Gastrocnemius medialis (tissue), 4 donors: ENCODE measurements around the gene GSAP. TPM values are rescaled to one million over a fixed set of nuclear protein-coding genes. Genes with fewer than 3 reads are reported as not detected.

Source experiments
- ATAC-seq, 2 donors: fragments of 150-250 bp; one replicate each; pipeline ENCODE4 v1.9.1; 2016
- DNase-seq, 2 donors: peaks; one replicate each; pipeline ENCODE4 v3.0.0-alpha.2; 2019
- H3K27ac ChIP-seq, 4 donors: fragments of 200-600 bp; sonication (generic); 1 replicate in 1 of 4; 2 replicates in 3 of 4; pipeline ENCODE4 v1.5.1; 2016 to 2018; ENCODE audit warnings: mild to moderate bottlenecking in 2 of 4, moderate library complexity in 1 of 4
- H3K27me3 ChIP-seq, 3 donors: fragments of 200-600 bp; sonication (generic) in 2 of 3; 1 replicate in 1 of 3; 2 replicates in 2 of 3; pipeline versions ENCODE4 v1.5.1 to v1.6.0; 2016 to 2019; ENCODE audit warnings: mild to moderate bottlenecking in 1 of 3, moderate library complexity in 1 of 3
- H3K36me3 ChIP-seq, 2 donors: fragments of 200-600 bp; sonication (generic) in 1 of 2; one replicate each; pipeline ENCODE4 v1.5.1; 2017 to 2018
- H3K4me1 ChIP-seq, 2 donors: fragments of 200-600 bp; sonication (generic) in 1 of 2; one replicate each; pipeline ENCODE4 v1.5.1; 2016 to 2017; ENCODE audit warnings: mild to moderate bottlenecking in 2 of 2
- H3K4me3 ChIP-seq, 4 donors: fragments of 200-600 bp; sonication (generic) in 3 of 4; 1 replicate in 1 of 4; 2 replicates in 3 of 4; pipeline ENCODE4 v1.5.1; 2016 to 2019; ENCODE audit warnings: mild to moderate bottlenecking in 2 of 4
- H3K9me3 ChIP-seq, 3 donors: fragments of 200-600 bp; sonication (generic) in 2 of 3; 1 replicate in 1 of 3; 2 replicates in 2 of 3; pipeline ENCODE4 v1.5.1; 2016 to 2019
- POLR2A ChIP-seq, 2 donors: fragments of 450-650 bp; IDR thresholded peaks; one replicate each; pipeline ENCODE4 v1.6.1; 2017; ENCODE audit warnings: antibody characterized with exemption in 2 of 2, mild to moderate bottlenecking in 2 of 2, moderate library complexity in 2 of 2
- in situ Hi-C, 4 donors: fragments of 200-750 bp; cut with MboI; loops; one replicate each; pipeline versions ENCODE4 v1.15.0 to v1.8.0; 2017; ENCODE audit warnings: low sequenced_read_pairs in 4 of 4
- intact Hi-C: fragments of 100-400 bp; cut with DNase I; formaldehyde crosslinking; loops from one replicate; pipeline ENCODE4 v1.15.1; 2023; ENCODE audit warnings: low total_unique reads
- total RNA-seq, 4 donors: library from RNA; depleted of rRNA; stranded (reverse); fragments of >200 nt; gene quantifications; one replicate each; pipeline versions ENCODE4 v1.1.0 to v1.2.3, GENCODE V29; 2016
- TF ChIP-seq, protein P1 (sequence below), 5 experiments: fragments of 450-650 bp in 3 of 5; fragments of 200-600 bp in 2 of 5; sonication (generic) in 2 of 5; IDR thresholded peaks in 4 of 5; conservative IDR thresholded peaks in 1 of 5; 1 replicate in 4 of 5; 2 replicates in 1 of 5; pipeline ENCODE4 v1.5.1; 2016 to 2019; ENCODE audit warnings: antibody characterized with exemption in 5 of 5, mild to moderate bottlenecking in 3 of 5, moderate library complexity in 3 of 5

Gene GSAP
- total RNA-seq, 4 donors from 2014 or later = 1.2 to 8.3 (median 2.5) TPM

DNA sequence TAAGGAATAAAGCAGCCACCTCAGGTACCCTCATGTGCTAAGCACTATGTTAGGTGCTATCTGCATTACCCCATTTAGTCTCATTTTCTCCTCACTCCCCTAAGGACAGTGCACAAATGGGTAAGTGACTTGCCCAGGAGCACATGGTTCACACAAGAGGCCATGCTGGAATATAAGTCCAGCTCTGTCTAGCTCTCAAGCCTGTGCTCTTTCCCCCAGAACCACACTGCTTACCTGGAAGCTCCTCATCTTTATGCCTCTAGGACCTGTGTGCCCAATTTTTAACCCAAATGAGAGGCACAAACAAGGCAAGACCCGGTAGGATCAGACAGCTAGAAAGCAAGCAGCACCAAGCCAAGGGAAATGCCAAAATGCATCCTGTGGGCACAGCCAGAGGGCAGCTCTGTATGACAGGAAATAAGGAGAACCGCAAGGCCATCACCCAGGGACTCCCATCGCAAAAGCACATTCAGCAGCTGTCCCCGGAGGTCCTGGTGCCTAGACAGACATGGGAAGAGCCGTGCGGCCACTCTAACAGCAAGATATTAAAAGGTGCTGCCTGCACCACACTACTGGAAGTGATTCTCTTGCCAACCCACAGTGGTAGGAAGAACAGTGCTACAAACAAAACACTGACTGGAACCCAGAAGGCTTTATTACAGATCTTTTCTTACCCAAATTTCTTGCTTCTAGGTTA, 88.1 kb downstream of the GSAP start:
- H3K27me3 ChIP-seq = no peaks in the 10 kb centered on the region
- H3K36me3 ChIP-seq = no peaks in the 10 kb centered on the region
- ATAC-seq = peak in 1 of 2 donors; percentile 3
- intact Hi-C loops (no loop called here), in situ Hi-C loops (loop anchor here in 2 of 4 donors (25.0 kb wide), 2 partner anchors 191 to 216 kb away; partner anchors contain the start of gene CCDC146 (in 1 of the 2))
- DNase-seq = no peak
- H3K9me3 ChIP-seq = no peaks in the 10 kb centered on the region
- H3K4me3 ChIP-seq = no peak overlapping the region
- H3K27ac ChIP-seq = peak overlapping the region; percentile 27 to 75 (median 44)
- TF ChIP-seq, protein P1, sequence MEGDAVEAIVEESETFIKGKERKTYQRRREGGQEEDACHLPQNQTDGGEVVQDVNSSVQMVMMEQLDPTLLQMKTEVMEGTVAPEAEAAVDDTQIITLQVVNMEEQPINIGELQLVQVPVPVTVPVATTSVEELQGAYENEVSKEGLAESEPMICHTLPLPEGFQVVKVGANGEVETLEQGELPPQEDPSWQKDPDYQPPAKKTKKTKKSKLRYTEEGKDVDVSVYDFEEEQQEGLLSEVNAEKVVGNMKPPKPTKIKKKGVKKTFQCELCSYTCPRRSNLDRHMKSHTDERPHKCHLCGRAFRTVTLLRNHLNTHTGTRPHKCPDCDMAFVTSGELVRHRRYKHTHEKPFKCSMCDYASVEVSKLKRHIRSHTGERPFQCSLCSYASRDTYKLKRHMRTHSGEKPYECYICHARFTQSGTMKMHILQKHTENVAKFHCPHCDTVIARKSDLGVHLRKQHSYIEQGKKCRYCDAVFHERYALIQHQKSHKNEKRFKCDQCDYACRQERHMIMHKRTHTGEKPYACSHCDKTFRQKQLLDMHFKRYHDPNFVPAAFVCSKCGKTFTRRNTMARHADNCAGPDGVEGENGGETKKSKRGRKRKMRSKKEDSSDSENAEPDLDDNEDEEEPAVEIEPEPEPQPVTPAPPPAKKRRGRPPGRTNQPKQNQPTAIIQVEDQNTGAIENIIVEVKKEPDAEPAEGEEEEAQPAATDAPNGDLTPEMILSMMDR (IDR thresholded peaks at IDR 0.05 in 4 of 5, conservative IDR thresholded peaks at IDR 0.05 in 1 of 5) = no peak
- H3K4me1 ChIP-seq = peaks cover 13 to 28% of the 10 kb centered on the region in 2 donors

DNA sequence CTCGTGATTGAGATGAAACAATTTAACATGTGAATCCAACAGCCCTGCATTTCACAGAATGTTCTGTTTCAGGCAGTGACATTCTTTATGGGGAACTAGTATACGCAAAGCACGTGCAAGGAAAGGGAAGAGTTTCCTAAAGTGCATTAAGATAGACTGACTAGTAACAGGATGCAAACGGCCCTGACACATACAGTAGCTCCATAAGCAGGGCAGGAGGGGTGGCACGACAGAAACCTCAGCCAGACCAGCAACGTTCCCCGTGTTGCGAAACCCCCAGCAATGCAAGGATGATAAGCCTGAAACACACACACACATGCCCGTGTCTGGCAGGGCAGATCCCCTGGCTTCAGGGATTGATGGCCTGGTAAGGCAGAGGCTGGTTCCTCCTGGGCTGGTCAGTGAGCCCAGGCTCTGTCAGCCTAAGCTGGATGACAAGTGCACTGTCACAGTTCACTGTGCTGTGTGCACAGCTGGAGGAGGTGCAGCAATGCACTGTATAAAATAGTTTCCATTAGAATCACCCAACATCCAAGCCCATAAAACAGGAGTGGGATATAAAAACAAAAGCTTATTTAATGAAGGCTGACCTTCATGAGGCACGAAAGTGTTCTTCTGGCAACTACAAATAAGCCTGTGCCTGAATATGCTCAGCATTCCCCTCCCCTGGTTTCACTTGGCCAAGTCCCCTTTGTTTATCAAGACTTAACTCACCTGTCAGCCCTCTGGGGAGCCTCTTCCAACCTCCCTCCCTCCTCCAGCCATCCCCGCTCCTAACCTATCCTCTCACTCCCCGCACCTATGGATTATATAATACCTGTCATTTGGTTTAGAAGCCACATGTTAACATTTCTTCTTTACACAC, 88.8 kb downstream of the GSAP start:
- intact Hi-C loops = no loop called here

DNA sequence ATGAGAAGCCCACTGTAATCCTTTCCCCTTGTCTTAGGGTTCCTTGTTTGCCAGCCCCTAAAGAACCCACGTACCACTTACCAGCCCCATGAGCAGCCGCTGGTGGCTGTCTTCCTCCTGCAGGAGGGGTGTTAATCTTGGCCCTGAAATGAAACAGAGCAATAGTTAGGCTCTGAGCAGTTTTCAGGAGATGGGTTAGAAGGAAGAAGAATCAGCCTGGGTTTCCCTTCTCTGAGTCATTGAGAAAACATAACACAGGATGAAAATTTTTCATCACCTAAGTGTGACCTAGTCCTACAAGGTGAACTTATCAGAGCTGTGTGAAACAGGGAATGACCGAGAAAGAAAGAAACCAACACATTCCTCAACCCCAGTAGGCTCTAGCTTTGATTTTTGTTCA, 90.0 kb downstream of the GSAP start:
- no peak for TF ChIP-seq POLR2A (IDR thresholded peaks at IDR 0.05)
- TF ChIP-seq, protein P1 (IDR thresholded peaks at IDR 0.05 in 4 of 5, conservative IDR thresholded peaks at IDR 0.05 in 1 of 5) = no peak
- in situ Hi-C loops = loop anchor here in 2 of 4 donors (25.0 kb wide), 2 partner anchors 189 to 214 kb away; partner anchors contain the start of gene CCDC146 (in 1 of the 2)
- no peaks in the 10 kb centered on the region for H3K27me3 ChIP-seq
- H3K9me3 ChIP-seq = no peaks in the 10 kb centered on the region
- intact Hi-C loops = no loop called here
- no peak overlapping the region for H3K27ac ChIP-seq
- DNase-seq (no peak), ATAC-seq (no peak)
- H3K4me3 ChIP-seq = no peak overlapping the region
- peaks cover 13 to 23% of the 10 kb centered on the region in 2 donors for H3K4me1 ChIP-seq
- no peaks in the 10 kb centered on the region for H3K36me3 ChIP-seq

More for the DNA sequence above, 88.8 kb downstream of the GSAP start:
- no peaks in the 10 kb centered on the region for H3K9me3 ChIP-seq
- H3K4me3 ChIP-seq = no peak overlapping the region
- no peak for ATAC-seq
- no peak for TF ChIP-seq POLR2A (IDR thresholded peaks at IDR 0.05)
- TF ChIP-seq, protein P1 (IDR thresholded peaks at IDR 0.05 in 4 of 5, conservative IDR thresholded peaks at IDR 0.05 in 1 of 5) = no peak
- peak; percentile 28 to 34 for DNase-seq
- H3K27me3 ChIP-seq = no peaks in the 10 kb centered on the region
- H3K4me1 ChIP-seq = peaks cover 13 to 28% of the 10 kb centered on the region in 2 donors
- in situ Hi-C loops = loop anchor here in 2 of 4 donors (25.0 kb wide), 2 partner anchors 190 to 215 kb away; partner anchors contain the start of gene CCDC146 (in 1 of the 2)
- no peaks in the 10 kb centered on the region for H3K36me3 ChIP-seq
- peak overlapping the region in 1 of 4 donors; percentile 36 for H3K27ac ChIP-seq

DNA sequence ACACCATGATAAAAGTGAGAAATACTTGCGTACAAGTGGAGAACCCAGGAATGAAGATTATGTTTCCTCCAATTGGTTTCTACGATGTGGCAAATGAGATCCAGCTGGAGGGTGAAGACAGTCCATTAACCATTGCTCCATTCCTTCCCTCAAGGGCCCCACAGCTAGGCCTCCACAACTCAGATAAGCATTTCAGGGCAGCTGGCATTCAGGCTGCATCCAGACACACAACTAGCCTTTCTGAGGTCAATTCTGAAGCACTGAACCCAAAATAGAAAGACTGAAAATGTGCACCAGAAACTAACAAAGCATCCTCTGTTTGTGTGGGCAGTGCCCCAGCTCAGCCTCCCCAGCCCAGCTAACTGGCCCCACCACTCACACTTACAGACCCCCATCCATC, 94.8 kb downstream of the GSAP start:
- intact Hi-C loops = no loop called here
- ATAC-seq (no peak), DNase-seq (no peak)
- in situ Hi-C loops = no loop called here
- TF ChIP-seq, protein P1 (IDR thresholded peaks at IDR 0.05 in 4 of 5, conservative IDR thresholded peaks at IDR 0.05 in 1 of 5) = no peak
- no peak for TF ChIP-seq POLR2A (IDR thresholded peaks at IDR 0.05)
- H3K4me3 ChIP-seq = no peak overlapping the region
- H3K27me3 ChIP-seq = no peaks in the 10 kb centered on the region
- H3K36me3 ChIP-seq = peaks cover 0 to 6% of the 10 kb centered on the region in 2 donors
- no peaks in the 10 kb centered on the region for H3K4me1 ChIP-seq
- H3K27ac ChIP-seq = no peak overlapping the region
- no peaks in the 10 kb centered on the region for H3K9me3 ChIP-seq
